ENCODE data around the gene LGALS3BP.

Gene LGALS3BP

DNA sequence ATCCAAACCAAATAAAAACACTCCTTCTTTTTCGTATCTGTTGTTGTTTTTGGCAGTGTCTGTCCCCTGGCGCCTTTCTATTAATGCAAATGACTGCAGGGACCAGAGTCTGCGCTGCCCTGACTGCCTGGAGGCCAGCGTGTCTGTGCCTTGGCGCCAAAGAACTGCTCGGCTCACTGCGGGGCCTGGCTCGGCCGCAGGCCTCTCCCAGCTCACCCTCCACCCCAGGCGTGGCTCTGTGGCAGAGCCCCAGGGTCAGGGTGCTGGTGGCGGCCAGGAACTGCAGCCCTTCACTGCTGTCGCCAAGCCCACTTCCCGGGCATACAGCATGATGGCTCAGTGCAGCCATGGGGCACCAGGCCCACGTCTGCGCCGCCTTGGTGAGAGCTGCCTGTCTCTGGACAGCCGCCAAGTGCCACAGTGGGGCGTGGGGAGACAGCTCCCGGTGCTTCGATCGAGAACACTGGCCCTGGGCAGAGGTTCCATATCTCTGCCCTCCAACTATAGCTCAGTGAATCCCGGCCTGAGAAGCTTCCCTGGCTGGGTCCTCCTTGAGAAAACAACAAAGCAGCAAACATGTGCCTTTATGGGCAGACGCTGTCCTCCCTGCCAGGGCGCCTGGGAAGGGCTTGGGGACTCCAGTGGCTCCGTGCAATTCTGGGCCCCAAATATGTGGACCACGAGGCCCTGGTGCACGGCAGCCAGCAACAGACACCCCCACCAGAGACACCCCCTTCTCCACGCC lies 18.8 kb upstream of the LGALS3BP start:
- DNase-seq = no peak

DNA sequence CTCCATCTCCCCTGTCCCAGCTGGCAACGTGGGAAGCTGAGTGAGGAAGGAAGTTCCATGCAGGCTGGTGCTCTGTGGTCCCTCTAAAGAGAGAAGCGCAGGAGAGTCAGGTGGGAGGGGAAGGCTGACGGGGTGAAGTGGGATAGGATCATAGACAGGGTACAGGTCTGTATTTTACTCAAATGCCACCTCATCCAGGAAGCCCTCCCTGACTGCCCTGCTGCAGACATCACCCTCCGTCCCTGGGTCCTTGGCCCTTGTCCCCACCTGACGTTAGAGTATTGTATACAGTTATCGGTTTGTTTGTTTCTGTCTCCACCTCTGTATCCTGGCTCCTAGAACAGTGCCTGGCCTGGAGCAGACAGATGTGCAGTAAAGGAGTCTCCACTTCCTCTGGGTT lies 18.2 kb upstream of the LGALS3BP start:
- DNase-seq = no peak

DNA sequence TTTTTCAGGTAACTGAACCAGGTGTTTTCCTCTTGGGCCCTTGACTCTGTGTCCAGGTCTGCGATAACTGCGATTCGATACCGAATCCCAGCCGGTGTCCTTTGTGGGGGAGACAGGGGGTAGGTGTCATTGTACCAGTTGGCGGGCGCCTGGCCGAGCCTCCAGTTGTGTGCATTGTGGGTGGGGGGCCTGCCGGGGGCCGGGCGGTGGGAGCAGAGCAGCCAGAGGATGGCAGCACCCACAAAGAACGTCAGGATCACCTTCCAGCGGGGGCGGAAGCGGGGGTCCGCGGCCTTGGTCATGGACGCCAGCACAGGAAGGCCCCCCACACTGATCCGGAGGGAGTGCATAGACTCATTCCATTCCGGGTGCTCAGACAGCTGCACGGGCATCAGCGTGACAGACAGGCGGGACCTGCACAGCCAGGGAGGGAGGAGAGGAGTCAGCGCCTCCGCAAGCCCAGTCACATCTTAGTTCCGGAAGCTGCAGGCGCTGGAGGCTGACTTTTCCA lies 17.6 kb upstream of the LGALS3BP start:
- no peak for DNase-seq

DNA sequence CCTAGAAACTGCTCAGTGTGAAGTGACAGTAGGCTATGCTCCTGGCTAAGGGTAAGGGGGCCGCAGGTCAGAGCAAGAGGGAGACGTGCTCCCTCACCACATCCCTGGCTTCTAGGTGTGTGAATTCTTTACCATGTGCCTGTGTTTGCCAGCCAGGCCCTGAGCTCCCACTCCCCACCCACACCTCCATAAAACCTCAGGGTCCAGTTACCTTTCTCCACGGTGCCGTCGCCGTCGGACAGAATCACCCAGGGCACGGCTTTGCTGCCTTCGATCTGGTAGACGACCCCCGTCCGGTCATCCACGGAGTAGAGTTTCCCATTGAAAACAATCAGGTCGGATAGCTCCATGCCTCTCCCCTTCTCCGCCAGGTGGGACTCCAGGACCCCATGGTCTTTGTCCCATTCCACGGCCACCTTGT lies 17.1 kb upstream of the LGALS3BP start:
- no peak for DNase-seq

DNA sequence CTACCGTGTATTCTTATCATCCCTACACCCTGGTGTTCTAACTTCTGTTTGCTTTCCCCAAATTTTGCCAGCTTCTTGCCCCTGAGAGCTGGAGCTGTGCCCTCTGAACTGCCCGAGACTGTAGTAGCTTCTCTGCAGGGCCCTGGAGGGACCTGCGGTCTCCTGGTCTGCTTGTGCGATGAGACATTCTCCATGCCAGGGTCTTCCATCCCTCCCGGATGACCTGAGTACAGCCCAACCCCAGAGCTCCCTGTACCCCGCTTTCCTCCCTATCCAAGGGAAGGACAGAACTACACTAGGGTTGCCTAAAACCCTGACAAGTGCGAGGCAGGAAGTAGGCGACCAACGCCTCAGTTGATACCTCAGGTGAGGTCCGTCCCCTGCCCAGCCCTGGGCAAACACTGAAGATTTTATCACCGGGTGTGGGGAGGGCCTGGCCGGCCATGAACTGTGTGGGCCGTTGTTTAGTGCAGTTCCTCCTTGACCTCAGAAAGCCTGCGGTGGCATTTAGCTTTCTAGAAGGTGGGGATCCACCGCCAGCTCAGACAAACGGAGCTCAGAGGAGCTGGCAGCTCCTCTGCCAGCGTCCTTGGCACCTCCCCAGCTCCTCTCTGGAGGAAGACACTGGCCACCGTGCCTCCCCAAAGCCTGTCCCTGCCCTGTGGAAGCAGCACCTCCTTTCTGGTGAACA lies 16.2 kb upstream of the LGALS3BP start:
- no peak for DNase-seq

DNA sequence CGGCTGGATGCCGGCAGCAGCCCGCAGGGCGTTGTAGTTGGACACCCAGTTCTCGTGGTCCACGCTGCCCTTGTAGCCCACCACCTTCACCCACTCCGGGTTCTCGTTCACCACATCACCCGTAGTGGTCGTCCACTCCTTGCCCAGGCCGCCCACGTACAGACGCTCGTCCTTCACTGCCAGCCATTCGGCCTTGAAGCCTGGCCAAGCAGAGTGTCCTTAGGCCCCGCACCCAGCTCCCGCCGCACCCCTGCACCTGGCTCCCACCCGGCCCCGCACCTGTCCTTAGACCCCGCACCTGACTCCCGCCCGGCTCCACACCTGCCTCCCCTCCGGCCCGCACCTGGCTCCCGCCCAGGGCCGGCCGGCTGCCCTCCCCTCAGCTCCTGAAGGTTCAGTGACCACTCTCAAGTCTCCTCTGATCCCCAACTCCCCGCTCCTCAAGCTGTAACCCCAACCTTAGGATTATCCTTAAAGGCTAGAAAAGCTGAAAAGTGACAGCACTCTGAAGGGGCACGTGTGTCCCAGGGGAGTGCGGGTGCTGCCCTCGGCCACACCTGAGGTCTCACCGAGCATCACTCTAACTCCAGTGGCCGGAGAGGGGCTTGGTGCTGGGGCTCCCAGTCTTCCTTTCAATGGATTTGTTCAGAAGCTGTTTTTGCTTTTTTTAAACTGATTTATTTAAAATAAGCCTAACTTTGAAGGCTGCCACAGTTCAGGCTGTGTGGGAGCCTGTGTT lies 15.5 kb upstream of the LGALS3BP start:
- no peak for DNase-seq

DNA sequence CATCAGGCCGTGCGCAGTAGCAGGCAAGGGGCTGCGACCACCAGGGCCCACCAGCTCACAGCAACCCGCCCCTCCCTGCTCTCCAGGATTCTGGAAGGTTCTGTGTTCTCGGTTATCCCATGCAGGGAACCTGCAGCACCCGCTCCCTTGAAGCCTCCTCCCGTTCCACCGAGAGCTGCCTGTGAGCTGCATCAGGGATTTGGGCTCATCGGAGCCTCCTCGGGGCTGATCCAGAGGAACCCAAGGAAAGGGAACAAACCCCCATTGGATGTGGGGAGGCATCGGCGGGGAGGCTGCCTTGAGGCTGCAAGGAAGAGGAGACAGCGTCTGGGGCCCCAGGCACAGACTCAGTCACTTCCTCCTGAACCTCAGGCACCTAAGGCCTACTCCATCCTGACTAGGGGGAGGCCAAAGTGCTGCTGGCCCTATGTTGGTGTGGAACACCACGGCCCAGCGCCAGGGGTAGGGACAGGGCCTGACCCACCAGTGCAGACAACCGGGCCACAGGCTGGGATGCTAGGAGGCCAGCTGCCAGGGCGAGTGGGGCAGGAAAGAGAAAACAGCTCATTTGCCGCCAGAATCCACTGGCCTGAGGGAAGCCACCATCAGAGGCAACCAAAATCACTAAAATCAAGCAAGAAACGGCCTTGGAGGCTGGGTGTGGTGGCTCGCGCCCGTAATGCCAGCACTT lies 14.4 kb upstream of the LGALS3BP start:
- no peak for DNase-seq

DNA sequence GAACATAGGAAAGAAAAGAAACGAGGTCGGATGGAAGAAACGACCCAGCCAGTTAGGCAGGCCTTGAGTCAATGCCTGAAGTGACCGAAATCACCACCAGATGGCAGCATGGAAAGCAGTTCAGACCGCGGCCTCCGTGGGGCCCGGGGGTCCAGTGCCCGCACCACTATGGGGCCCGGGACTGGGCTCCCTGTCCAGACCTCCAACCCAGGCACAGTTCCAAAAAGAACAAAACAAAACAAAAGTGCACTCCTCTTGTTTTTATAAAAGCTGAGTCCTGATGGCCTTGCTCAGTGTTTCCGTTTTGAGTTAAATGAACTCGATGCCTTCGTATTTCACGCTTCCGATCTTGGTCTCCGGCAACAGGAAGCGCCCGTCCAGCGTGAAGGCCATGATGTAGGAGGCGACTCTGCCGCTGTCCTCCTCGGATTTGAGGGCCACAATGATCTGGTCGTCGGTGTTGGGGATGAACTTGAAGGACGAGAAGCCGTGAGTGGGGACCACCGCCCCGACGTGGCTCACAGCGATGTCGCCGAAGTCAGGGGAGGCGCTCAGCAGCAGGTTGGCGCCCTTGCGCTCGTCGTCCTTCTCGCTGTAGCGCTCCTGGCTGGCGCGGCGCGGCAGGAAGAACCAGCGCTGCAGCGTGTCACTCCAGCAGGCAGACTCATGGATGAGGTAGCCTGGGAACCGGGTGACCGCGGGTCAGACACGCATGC lies 13.7 kb upstream of the LGALS3BP start:
- DNase-seq = peak; percentile 57 to 77 (median 64)

DNA sequence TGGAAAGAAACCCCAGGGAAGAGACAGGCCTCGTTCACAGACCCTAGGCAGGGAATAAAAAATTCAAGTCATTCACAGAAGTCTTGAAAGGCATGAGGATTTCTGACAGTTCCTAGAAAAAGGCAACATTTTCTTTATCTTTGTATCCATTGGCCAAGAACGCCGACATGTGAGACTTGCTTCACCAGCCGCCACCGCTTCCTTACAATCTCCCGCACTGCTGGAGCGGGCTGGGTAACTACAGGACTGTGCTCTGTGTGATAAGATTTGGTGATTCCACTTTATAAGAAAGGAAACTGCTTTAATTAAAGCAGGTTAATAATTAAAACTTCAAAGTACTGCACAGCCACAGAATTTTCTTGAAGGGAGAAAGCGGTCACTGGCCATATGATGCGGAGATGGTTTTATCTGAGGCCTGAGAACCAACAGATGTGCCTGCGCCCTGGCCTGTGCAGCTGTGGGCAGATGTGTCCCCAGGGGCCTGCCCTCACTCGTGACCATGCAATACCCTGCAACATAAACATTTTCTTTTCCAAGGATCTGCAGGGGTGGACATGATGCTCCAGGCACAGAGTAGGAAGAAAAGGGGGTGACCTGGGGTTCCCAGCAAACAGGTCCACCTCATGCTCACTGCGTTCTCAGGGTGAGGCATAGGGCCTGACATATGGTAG lies 13.0 kb upstream of the LGALS3BP start:
- DNase-seq = no peak

DNA sequence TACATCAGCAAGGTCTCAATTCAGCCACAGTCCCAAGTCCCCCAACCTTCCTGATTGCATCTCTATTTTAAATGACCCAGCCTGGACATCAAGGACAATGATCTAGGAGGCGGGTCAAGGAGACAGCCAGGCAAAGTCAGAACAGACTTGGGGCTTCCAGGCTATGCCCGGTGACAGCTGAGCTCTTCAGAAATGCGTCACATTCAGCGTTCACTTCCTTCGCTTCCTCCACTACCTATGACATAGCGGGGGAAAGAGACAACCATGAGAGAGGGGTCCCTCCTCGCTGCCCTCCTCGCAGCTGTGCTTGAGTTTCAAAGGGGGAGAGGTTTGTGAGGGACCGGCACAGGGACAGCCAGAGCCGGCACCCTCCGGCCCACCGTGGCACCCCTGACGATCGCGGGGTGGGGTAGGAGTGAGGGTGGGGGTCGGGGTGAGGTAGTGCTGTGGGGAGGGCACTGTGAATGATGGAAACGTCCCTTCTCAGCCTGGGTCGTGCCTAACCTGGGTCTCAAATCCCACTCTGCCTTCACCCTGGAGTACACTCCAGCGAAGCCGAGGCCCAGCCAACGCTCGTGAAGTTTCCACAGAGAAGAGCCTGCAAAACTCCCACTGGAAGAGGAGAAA lies 12.3 kb upstream of the LGALS3BP start:
- no peak for DNase-seq

DNA sequence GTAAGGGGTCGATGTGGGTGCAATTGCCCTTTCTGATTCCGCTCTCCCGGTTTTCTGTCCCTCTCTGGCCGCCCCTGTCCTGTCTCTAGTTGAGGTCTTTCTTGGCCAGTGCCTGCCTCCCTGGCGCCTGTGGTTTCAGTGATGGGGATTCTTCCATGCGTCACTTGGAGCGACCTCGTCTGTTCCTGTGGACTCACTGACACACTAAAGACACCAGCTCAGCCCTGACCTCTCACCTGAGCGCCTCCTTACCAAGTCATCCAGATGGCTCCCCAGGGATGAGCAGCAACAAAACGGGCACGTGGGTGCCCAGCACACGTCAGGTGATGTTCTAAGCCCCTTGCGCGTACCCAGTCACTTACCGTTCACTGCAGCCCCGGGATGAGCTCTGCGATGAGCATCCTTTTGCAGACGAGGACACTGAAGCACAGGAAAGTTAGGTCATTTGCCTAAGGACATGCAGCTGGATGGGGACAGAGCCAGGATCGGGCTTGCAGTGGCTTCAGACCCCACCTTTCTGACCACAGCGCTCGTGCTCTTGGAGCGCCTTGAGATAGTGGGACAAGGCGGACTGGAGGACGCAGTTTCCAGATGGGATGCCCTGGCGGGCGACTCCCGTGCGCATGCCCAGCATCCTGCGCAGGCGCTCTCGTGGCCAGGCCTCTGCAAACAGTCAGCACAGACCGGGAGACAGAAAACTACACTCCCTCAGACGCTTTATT lies 11.5 kb upstream of the LGALS3BP start:
- DNase-seq = no peak

DNA sequence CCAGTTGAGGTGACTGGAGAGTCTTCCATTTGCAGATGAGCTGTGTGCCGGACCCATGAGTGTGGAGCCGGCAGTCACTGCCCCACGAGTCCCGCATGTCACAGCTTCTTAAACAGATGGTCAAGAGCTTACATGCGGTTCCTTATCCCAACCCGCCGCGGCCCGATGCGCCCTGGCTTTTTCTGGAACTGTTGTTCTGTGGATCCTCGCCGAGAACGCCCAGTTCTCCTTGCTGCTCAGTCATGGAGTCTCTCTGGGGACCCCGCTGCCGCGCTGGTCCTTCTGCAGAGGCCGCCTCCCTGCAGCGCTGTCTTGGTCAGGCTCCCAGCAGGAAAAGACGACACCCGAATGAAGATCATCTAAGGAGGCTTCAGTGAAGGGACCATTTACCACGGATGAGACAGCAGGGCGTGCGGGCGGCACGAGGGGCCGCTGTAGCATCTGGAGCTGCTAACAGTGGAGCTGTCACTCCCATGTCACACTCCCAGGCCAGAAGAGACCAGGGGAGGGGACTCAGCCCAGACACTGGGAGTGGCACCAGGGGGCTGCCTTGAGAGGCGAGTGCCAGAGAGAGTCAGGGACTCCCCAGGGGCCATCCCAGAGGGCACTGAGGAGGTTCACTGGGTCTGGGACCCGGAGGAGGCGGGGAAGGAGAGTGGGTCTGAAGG lies 10.8 kb upstream of the LGALS3BP start:
- DNase-seq = no peak

DNA sequence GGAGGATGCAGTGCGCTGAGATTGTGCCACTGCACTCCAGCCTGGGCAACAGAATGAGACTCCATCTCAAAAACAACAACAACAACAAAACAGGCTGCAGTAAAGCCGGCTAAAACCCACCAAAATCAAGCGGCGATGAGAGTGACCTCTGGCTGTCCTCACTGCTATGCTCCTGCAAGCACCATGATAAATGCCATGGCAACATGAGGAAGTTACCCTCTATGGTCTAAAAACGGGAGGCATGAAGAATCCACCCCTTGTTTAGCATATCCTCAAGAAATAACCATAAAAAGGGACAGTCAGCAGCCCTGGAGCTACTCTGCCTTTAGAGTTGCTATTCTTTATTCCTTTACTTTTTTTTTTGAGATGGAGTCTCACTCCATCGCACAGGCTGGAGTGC lies 8.4 kb upstream of the LGALS3BP start:
- DNase-seq = peak; percentile 17 to 47 (median 36)

DNA sequence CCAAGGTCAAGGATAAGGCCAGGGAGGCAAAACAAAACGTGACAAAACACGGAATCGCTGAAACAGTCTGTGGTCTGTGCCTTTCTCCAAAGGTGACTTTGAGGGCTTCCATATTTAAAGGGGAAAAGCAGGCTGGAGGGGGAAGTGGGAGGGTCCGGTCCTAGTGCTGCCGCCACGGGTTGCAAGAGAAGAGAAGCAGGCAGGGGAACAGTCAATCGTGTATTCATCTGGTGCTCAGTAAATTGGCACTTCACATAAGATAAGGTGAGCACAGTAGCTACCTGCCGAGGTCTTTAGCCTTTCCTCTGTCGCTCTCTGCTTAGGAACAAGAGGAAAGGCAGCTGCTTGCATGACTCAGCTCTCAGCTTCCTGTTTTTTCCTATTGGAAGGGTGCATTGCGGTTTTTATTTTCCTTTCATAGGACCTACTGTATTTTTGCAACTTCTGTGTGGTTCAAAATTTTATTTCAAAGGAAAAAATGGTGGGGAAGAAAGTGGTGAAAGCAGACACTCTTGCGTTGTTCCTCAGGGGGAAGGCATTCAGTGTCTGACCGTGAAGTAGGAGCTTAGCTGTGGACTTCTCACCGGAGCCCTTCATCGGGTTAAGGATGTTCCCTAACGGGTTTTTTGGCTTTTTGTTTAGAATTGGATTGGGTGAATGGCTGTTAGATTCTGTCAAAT lies 7.1 kb upstream of the LGALS3BP start:
- DNase-seq = peak; percentile 72 to 87 (median 79)

DNA sequence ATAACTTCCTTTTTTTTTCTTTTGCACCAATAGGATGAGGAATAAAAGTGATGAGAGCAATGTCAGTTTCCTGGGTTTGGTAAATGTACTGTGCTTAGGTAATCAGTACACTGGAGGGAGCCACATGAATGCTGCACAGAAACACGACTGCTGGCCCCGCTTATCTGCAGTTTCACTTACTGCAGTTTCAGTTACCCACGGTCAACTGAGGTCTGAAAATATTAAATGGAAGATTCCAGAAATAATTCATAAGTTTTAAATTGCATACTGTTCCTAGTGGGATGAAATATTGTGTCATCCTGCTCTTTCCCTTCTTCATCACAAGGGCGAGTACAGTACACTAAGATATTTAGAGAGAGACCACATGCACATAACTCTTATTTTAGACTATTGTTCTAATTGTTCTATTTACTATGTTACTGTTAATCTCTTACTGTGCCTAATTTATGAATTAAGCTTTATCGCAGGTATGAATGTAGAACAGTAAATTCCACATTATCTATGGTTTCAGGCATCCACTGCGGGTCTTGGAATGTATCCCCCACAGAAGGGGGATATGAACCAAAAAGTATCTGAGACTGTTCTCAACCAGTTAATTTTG lies 6.4 kb upstream of the LGALS3BP start:
- DNase-seq = peak; percentile 76 to 92 (median 86)

DNA sequence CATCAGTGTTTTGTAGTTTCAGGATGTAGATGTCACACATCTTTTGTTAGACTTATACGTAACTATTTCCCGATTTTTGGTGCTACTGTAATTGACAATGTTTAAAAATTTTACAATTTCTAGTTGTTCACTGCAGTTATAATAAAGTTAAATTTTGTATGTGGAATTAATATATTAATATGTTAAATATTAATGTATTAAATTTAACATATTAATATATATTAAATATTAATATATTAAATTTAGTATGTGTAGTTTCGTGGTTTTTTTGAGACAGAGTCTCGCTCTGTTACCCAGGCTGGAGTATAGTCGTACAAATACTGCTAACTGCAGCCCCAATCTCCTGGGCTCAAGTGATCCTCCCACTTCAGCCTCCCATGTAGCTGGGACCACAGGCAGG lies 5.7 kb upstream of the LGALS3BP start:
- DNase-seq = no peak

DNA sequence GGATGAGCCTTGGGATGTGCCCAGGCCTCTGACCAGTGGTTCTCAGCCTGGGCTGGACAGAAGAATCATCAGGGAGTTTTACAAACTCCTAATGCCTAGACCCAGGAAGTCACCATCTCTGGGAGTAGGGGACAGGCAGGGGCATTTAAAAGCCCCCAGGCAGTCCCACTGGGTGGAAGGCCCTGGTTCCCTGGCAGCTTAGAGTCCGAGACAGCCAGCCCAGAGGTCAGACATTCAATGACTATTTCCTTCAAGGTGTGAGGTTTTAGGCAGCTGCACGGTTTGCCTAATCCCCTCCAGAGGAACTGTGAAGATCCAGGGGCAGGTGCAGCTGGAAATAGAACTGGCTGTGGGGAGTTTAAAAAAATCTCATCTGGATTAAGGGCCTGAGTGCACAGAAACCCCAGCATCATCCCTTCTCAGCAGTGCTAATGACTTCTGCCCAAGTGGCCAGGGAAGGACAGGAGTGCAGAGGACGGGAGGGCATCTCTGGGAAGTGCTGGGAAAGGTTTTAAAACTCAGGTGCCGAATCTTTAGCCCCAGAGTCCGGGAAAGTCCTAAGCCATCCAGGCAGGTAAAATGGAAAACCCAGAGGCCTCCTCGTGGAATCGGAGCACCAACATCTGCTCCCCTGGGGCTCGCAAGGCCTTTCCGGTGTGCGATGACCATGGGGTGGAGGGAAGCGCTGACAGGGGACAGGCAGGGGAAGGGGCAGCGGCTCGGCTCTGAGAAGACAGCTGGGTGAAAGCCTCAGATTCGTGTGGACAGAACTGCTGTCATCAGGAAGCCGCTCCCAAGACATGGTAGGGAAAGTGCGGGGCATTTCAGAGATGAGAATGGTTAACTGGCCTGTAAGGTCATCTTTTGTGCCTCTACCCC lies 1.5 kb upstream of the LGALS3BP start:
- DNase-seq = no peak

DNA sequence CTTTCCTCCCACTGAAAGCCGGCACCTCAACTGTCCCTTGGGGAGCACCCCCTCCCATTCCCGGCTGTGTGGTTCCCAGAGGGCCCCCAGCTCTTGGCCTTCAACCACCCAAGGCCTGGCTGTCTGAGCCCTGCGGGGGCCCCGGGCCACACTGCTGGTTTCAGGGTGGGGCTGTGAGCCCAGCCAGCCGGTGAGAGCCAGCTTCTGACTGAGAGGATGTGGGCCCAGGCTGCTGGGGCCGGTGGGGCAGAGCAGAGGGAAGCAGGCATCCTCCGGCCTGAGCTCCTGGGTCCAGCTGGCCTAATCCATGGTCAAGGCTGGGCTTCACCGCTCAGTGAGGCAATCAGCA lies 875 bp upstream of the LGALS3BP start:
- no peak for DNase-seq

Data from suppressor macrophage (primary cell).